Nephron progenitor cell (in vitro differentiated cells): ENCODE results near the gene ST7.

ENCODE experiments used
- DNase-seq: peaks from one replicate; pipeline ENCODE4 v3.0.0; 2021
- H3K27ac Mint-ChIP-seq: 2 replicates; pipeline ENCODE4 v1.8.0; 2021; ENCODE audit warnings: mild to moderate bottlenecking, moderate library complexity, mixed read lengths
- H3K27me3 Mint-ChIP-seq: 2 replicates; pipeline ENCODE4 v1.8.0; 2021; ENCODE audit warnings: mild to moderate bottlenecking, low read depth, mixed read lengths; ENCODE audit not compliant: poor library complexity
- H3K36me3 Mint-ChIP-seq: 2 replicates; pipeline ENCODE4 v1.8.0; 2021; ENCODE audit warnings: low read depth, mixed read lengths
- H3K4me1 Mint-ChIP-seq: 2 replicates; pipeline ENCODE4 v1.8.0; 2021; ENCODE audit warnings: mixed read lengths
- H3K4me3 Mint-ChIP-seq: 2 replicates; pipeline ENCODE4 v1.8.0; 2021; ENCODE audit warnings: mild to moderate bottlenecking, moderate library complexity, mixed read lengths
- H3K9me3 Mint-ChIP-seq: 2 replicates; pipeline ENCODE4 v1.8.0; 2021; ENCODE audit warnings: mild to moderate bottlenecking, moderate library complexity, mixed read lengths
- TF ChIP-seq, protein P1 (sequence below): fragments of 200-600 bp; sonication (generic); IDR thresholded peaks from 2 replicates; pipeline ENCODE4 v1.5.0; 2021; ENCODE audit warnings: antibody characterized with exemption

Gene ST7

DNA sequence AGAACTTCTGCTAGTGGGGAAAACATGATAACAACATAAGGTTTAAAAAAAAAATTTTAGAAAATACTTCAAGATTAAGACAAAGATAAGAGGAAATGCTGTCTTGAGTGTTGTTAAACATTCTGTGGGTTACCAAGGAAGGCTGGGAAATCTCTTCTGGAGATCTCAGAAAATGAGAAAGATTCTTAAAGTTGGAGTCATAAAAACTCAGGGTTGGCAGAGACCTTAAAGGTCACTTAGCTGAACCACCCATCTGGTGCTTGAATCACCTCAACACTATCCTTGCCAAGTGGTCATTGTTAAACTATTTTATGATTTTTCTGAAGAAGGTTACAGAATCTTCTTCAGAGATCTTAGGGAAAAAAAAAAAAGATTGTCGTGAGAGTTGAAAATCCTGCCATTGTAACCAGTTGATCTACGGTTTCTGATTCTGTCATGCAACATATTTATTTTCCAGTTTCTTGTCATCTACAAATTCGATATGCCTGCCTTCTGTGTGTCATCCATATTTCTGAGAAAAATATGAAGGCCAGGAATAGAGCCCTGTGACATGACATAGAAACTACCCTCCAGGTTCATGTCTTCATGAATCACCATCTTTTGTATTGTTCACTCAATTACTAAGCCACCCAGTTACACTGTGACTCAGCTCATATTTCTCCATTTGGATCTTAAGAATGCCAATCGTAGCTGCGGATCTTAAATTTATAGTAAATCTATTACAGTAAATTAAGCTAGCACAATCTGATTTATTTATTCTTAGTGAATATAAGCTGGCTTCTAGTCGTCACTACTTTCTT lies 179.2 kb downstream of the ST7 start:
- Mint-ChIP-seq H3K27ac (no peak overlapping the region), H3K4me3 (no peak overlapping the region), H3K9me3 (no peaks in the 10 kb centered on the region), H3K4me1 (no peaks in the 10 kb centered on the region), H3K36me3 (peaks cover 29% of the 10 kb centered on the region), H3K27me3 (no peaks in the 10 kb centered on the region)
- no peak for DNase-seq
- TF ChIP-seq, protein P1, sequence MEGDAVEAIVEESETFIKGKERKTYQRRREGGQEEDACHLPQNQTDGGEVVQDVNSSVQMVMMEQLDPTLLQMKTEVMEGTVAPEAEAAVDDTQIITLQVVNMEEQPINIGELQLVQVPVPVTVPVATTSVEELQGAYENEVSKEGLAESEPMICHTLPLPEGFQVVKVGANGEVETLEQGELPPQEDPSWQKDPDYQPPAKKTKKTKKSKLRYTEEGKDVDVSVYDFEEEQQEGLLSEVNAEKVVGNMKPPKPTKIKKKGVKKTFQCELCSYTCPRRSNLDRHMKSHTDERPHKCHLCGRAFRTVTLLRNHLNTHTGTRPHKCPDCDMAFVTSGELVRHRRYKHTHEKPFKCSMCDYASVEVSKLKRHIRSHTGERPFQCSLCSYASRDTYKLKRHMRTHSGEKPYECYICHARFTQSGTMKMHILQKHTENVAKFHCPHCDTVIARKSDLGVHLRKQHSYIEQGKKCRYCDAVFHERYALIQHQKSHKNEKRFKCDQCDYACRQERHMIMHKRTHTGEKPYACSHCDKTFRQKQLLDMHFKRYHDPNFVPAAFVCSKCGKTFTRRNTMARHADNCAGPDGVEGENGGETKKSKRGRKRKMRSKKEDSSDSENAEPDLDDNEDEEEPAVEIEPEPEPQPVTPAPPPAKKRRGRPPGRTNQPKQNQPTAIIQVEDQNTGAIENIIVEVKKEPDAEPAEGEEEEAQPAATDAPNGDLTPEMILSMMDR = no peak

DNA sequence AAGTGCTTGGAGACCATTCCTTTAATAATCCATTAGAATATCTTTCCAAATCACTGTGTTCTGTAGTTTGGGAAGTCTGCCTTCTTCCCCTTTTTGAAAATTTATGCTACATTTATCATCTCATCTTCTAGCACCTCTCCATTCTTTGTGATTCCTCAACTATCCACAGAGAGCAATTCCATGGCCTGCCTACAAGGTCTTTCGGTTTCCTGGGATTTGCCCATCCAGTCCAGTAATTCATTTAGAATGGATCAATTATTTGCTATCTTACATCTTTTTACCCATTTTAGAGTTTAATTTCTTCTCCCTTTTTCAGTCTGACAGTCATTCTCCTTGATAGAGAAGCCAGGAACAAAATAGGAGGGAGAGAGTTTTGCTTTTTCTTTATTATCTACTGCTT lies 179.8 kb downstream of the ST7 start:
- Mint-ChIP-seq H3K36me3 (peaks cover 30% of the 10 kb centered on the region), H3K4me1 (no peaks in the 10 kb centered on the region), H3K4me3 (no peak overlapping the region), H3K27ac (no peak overlapping the region), H3K9me3 (no peaks in the 10 kb centered on the region), H3K27me3 (no peaks in the 10 kb centered on the region)
- DNase-seq = no peak
- TF ChIP-seq, protein P1 = no peak

DNA sequence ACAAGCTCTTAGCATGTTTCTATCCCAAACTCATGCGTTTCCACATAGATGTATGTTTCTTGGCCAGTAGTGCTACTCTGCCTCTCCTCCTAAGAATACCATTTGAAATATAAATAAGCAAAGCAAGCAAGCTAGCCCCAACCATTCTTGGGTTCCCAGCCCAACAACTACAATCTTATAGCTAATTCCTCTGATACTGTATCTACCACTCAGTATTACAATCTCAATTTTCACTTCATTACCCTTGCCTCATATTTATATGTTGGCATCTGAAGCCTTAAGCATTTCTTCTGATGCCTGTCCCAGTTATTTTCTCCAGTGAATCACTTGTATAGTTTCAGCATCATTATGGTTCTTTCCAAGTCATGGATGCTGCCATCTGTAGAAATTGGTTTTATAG lies 181.1 kb downstream of the ST7 start:
- H3K27ac Mint-ChIP-seq = no peak overlapping the region
- DNase-seq = no peak
- H3K9me3 Mint-ChIP-seq = no peaks in the 10 kb centered on the region
- H3K4me1 Mint-ChIP-seq = no peaks in the 10 kb centered on the region
- no peaks in the 10 kb centered on the region for H3K27me3 Mint-ChIP-seq
- peaks cover 34% of the 10 kb centered on the region for H3K36me3 Mint-ChIP-seq
- TF ChIP-seq, protein P1 = no peak
- H3K4me3 Mint-ChIP-seq = no peak overlapping the region

DNA sequence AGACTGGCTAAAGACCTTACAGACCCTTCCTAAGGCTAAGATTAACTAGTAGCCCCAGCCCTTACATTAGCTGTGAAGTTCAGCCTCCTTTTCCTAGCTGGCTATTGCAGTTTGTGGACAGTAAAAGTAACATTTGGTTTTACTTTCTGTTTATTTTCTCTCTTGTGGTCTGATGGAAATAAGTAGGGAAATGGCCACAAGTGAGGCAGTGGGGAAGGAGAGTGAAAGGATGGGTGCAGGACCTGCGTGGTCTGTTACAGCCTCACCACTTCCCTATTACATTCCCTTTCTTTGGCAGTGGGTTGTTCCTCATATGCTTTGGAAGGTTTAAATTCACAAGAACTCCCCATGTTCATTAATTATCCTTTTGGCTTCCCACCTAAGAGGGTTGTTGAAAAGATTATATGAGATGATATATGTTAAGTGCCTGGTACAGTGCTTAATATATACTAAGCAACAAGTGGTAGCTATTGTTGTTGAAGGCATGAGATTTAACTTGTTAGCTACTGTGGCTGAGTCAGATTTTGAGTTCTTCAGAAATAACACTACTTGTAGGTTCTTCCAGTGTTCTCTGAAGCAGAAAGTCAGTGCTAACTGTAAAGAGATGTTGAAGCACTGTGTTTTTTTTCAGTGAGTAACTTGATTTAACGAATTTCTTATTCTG lies 181.7 kb downstream of the ST7 start:
- TF ChIP-seq, protein P1 = no peak
- no peaks in the 10 kb centered on the region for H3K9me3 Mint-ChIP-seq
- H3K4me3 Mint-ChIP-seq = no peak overlapping the region
- no peaks in the 10 kb centered on the region for H3K4me1 Mint-ChIP-seq
- peaks cover 34% of the 10 kb centered on the region for H3K36me3 Mint-ChIP-seq
- no peak for DNase-seq
- no peak overlapping the region for H3K27ac Mint-ChIP-seq
- H3K27me3 Mint-ChIP-seq = no peaks in the 10 kb centered on the region

DNA sequence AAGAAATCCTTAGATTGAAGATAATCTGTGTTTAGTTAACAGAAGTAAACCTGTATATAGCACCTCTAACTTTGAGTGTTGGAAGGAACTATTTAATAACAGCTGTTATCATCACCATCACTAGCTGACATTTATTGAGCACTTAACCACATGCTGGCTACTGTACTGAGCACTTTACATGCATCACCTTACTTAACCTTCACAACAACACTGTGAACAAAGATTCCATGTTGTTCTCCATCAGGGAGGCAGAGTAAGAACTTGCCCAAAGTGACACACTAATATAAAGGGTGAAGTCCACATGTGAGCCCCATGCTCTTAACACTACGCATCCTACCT lies 182.2 kb downstream of the ST7 start:
- no peak for DNase-seq
- Mint-ChIP-seq H3K4me3 (no peak overlapping the region), H3K36me3 (peaks cover 34% of the 10 kb centered on the region), H3K9me3 (no peaks in the 10 kb centered on the region), H3K4me1 (no peaks in the 10 kb centered on the region), H3K27ac (no peak overlapping the region), H3K27me3 (no peaks in the 10 kb centered on the region)
- TF ChIP-seq, protein P1 = no peak

DNA sequence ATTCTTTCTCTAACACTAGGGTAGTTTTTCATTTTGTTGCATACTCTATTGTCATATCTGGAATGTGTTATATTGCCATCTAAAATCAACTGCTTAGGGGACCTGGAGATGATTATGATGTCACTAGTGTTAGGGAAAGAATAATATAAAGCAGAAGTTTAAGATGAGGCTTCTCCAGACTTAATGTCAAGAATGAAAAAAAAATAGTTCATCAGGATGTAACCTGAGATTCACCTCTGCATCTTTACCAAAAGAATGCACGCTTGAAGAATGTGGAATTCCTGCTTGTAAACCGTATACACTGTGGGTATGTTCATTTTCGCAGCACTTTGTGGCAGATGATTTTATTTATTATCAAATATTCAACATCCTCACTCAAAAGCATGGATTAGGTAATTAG lies 184.6 kb downstream of the ST7 start:
- TF ChIP-seq, protein P1 = no peak
- Mint-ChIP-seq H3K4me3 (no peak overlapping the region), H3K4me1 (peaks cover under 1% of the 10 kb centered on the region), H3K9me3 (no peaks in the 10 kb centered on the region), H3K36me3 (peaks cover 32% of the 10 kb centered on the region), H3K27me3 (no peaks in the 10 kb centered on the region), H3K27ac (no peak overlapping the region)
- DNase-seq = no peak
